GM18870 (cell line): ENCODE measurements around the gene TMA7.
"Not testable (repeated sequence)": the region's sequence is repeated elsewhere in the genome, so short reads cannot be mapped to it uniquely, and the experiment has no call there.

Source experiments
- ATAC-seq: cut with Tn5 transposase; IDR thresholded peaks from one replicate; pipeline ENCODE4 v1.9.1; 2021; ENCODE audit warnings: moderate library complexity; ENCODE audit not compliant: unreplicated experiment

The TMA7 gene

DNA sequence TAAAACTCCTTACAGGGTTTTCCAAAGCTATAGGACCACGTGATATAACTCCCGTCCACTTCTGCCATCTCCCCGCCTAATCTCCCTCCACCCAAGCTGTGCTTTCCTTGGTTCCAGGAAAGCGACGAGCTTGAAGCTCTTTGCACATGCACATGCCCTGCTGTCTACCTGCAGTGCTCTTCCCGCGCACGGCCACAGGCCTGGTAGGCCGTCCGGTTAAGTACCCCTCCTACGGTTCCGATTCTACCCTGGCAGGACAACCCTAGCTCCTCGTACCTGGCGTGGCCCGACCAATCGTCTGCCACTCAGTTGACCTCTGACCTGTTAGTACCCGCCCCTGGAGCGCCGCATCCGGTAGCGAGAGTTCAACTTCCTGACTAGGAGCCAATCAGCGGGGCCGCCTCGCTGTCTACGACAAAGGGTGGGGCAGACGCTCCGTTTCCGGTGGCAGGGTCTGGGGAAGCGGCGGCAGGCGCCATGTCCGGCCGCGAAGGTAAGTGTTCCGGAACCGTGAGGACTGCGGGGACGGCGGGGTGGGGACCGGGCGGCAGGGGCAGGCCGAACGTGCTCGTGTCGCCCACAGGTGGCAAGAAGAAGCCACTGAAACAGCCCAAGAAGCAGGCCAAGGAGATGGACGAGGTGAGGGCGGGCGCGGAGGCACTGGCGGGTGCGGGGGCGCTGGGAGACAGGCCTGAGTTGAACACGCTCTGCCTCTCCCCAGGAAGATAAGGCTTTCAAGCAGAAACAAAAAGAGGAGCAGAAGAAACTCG lies at the start of gene TMA7, which contains the start of gene CCDC51:
Gene TMA7, plus strand, starts transcription at position 438 of the 770 bp plus-strand sequence. Its CDS starts 40 bp downstream, at position 478.
Gene CCDC51, minus strand, starts transcription at position 300 of the 770 bp plus-strand sequence. CDS start 4,991 bp downstream, outside the sequence.
- ATAC-seq: peak; percentile 90

DNA sequence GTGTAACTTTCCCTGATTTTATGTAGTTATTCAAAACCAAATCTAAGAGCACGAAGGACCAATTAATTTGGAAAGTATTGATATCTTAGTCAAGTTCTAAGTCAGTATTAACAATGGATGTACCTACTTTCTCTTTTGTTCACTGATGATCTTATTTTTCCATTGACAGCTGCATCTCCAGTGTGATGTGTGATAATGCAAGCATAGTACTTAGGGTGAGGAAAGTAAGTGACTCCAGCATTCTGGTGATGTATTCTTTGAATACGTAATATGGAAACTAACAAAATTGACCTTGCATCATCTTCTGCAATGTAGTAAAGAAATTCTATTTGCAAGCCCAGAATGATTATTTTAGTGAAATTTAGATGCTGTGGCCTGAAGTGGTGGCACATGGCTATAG lies 45.7 kb upstream of the TMA7 start:
- ATAC-seq: no peak

DNA sequence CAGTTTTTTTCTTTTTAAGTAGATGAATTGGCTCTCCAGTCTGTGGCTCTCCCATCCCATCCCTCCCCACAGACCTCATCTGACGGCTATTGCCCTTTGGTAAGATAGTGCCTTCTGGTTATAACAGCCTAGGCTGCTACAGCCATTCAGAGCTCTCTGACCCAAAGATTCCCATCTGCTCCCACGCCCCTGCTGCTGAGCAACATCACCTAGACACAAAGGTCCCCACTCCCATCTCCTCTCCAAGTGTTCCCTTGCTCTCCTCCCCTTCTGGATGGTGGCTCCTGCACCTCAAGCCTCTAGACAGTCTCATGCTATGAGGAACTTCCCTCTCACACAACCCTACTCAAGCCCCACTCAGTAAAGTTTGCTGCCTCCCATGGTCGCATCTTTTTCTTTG lies 44.3 kb upstream of the TMA7 start:
- no peak for ATAC-seq

DNA sequence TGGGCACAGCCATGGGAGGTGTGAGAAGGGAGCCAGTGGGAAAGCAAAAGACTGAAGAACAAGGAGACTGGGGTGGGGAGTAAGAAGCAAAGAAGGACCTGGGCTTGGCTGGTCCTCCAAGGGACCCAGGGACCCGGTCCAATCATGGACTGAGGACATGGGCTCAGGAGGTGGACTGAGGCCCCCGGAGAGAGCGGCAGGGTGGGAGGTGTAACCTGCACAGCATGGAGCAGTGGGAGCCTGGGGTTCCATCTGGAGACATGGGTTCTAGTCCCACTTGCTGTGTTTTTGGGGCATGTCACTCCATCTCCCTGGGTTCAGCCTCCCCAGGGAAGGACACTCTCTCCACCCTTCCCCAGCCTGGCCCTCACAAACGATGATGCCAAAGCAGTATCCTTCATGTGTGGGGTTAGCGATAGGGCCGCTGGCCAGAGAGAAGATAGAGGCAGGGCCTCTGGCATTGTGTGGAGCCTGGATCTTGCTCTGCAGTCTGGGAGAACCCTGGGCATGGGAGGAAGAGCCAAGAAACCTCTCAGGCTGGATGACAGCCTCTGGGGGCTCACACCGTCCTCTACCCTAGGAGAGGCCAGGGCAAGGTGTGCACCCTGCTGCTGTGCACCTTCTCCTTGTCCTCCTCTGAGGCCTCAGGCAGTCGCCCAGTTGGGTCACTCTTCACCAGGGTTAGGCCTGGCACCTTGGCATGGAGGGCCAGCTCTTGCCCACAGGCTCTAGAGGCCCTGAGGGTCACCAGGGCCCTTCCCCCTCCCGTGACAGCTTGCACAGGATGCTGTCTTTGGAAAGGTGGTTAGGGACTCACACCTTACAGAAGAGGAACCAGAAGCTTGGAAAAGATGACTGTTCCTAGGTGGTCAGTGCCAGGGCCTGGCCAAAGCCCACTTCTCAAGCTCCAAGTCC lies 42.0 kb upstream of the TMA7 start:
- no peak for ATAC-seq

DNA sequence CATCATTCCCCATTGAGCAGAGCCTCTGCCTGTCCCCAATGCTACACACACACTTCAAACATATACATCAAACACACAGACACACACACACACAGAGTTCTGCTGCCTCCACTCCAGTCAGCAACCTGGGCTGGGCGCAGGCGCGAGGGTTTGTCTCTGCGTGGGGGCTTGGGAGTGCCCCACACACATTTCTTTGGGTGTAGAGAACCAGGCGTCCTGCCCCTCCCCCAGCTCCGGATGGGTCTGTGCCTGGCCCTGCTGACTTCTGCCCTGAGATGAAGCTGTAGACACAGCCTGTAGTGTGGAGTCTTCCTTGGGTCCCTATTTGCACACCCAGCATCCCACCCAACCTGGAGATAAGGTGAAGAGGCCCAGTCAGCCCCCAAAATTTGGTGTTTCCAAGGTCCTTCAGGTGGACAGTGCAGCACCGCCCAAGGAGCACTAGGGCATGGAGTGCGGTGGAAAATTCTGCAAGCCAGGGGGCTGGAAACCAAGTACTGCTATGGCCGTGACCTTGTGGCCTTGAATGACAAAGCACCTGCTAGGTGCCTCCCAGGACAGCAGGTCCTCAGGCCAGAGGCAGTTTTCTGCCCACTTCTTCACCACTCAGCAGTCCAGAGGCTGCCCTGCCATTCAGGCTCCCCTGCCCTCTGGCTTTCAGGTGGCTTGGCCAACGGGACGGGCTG lies 41.2 kb upstream of the TMA7 start:
- ATAC-seq: no peak

DNA sequence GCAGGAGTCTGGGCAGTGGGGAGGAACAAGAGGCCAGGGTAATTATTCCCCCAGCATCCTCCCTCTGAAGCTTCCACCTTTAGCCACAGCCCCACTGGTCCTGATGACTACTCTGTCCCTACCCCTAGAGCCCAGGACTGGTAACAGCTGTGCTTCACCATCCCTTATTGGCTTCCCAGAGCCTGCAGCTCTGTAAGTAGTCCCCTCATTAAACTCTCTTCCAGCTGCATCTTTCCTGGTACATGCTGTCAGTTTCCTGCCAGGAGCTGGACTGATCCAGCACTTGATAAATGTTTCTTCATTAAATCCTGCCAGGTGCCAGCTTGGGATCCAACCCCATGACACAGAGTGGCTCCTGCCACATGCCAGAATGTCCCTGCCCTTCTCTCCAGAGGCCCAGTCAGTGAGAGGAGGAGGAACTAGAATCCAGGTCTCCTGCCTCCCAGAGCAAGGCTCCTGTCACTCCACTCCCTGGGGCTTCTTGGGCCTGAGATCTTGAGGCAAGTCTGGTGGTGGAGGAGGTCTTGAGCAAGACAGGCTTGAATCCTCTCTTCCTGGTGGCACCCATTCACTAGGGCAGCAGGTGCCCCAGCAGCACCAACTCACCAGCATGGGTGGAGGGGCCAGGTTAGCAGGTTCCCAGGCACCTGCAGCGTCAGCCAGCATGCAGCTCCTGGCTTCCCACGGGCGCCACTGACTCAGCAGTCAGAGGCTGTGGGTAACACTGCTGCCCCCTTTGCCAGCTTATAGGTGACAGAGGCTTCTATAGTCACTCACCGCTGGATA lies 40.5 kb upstream of the TMA7 start:
- no peak for ATAC-seq

DNA sequence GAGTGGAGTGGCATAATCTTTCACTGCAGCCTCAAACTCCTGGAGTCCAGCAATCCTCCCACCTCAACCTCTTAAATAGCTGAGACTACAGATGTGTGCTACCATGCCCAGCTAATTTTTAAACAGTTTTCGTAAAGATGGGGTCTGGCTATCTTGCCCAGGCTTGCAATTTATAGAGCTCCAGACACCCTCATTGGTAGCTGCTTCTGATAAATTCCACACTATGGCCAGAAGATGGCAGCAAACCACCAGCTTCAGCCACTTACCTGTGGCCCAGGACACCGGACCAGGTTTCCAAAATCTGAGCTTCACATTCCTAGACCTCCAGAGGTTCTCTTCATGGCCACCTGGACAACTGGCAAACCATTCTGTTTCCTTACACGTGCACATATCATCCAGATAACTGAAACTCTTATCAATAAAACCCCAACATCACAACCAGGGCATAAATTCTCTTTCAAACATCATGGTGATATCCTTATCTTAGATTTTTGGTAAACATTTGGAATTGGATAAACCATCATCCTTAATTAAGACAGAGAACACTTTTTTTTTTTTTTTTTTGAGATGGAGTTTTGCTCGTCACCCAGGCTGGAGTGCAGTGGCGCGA lies 39.1 kb upstream of the TMA7 start:
- no peak for ATAC-seq

DNA sequence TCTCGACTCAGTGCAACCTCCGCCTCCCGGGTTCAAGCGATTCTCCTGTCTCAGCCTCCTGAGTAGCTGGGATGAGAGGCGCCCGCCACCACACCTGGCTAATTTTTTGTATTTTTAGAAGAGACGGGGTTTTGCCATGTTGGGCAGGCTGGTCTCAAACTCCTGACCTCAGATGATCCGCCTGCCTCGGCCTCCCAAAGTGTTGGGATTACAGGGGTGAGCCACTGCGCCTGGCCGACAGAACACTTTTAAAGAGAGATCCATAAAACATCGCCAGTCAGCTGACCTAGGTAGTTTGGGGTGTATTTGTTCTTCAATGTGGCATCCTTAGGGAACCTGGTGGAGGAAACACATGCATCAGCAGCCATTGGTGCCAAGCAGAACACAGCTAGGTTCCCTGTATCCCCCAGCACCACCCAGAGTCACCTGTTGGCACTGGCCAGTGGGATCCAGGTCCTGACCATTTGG lies 38.6 kb upstream of the TMA7 start:
- not testable (repeated sequence) for ATAC-seq

DNA sequence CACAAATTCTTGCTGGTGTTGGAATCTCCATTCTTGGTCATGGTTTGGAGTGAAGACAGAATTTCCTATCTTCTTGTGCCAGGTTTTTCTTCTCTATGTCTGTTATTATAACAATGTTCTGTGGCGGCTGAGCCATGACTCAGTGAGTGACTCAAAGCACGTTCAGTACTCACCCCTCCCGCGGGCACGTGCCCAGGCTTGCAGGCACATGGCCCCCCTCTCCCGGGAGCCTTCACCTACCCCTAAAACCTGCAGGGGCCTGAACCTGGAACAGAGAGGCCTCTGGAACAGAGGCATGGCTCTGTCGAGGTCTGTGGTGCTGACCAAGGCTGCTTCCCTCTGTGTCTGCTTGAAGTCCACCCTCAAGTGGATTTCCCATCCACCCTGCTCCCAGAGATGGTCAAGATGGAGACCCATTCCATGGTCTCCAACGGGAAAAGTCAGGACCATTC lies 37.8 kb upstream of the TMA7 start:
- ATAC-seq: no peak

DNA sequence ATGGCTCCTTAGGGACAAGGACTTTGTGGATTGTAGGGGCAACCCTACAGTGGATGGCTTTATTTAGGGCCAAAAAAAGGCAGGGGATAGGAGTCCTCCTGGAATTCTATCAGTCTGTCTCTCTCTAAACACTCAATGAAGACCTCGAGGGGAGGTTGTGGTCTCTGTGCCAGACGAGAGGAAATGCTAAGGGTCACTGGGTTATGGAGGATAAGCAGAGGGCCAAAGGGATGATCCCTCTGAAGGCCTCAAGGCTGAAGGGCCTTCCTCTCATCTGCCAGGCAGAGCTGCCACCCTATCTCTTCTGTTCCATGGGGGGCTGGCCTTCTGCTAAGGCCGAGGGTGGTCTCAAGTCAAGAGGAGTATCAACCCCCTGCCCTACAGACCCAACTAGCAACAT lies 37.1 kb upstream of the TMA7 start:
- no peak for ATAC-seq

DNA sequence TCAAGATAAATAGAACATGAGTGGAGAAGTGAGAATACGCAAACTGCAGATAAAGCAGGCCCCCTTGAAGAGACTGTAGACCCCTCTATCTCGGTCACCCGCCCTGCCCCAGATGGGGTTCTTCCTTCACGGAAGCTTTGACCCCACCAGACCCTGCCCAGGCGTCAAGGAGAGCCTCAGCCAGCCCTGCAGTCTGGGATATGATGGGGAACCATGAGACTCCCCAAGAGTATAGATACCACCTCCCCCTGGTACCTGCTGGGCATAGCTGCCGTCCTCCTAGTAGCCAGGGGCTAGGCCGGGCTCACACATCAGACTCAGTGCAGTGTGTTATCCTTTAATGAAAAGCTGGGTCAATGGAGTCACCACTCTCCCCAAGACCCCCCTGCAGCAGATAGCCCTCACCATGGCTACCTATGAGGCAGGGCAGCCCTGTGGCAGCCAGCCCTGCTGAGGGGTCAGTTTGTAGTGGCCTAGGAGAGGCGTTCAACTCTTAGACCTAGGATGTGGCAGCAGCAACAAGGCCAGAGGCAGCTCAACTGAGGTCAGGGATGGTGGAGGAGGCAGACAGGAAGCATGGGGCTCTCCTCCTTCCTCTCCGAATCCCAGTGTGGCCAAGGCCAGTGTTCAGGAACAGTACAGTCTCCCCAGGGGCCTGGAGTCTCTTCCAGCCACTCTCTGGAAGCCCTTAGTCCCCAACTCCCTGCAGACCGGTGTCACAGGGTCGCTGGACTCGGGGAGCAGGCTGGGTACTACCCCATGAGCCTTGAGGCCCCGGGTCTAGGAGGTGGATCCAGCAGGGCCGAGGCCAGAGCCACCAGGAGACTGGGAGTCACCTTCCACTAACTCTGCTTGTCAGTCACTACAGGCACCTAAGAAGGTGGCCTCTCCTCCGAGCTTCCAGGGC lies 36.3 kb upstream of the TMA7 start:
- ATAC-seq: no peak

DNA sequence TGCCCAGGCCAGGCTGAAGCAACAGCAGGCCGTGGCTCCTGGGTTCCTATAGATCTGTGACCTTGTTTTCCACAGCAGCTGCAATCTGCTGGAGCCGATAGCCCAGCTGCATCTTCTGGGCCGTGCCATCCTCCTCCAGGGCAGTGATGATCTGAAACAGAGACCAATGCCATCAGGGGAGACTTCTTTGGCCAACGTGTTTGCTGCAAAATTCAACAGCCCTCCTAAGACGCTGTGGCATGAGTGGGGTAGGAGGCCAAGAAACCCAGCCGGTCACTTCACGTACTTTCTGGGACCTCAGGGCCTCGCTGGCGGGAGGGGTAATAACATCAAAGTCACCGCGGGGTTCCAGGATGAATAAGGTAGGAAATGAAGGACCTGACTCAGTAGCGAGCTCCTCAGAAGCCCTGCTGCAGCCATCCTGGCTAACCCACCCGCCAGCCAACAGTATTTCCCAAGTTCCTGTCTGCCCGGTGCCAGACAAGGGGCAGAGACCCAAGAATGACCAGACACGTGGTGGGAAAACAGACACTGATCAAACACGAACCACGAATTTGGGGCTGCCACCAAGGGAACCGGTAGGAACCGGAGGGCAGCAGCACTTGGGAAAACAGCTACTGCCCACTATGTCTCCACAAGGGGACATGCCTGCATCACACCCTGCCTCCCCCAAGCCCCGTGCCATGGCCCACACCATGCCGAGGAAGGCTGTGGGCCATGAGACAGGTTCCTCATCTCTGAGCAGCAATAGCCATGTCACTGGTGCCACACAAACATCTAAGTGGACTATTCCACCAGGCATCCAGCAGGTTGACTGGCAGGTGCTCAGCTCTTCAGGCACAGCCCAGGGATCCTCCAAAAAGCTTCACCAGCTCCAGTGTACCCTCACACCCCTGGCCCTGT lies 35.4 kb upstream of the TMA7 start:
- no peak for ATAC-seq

DNA sequence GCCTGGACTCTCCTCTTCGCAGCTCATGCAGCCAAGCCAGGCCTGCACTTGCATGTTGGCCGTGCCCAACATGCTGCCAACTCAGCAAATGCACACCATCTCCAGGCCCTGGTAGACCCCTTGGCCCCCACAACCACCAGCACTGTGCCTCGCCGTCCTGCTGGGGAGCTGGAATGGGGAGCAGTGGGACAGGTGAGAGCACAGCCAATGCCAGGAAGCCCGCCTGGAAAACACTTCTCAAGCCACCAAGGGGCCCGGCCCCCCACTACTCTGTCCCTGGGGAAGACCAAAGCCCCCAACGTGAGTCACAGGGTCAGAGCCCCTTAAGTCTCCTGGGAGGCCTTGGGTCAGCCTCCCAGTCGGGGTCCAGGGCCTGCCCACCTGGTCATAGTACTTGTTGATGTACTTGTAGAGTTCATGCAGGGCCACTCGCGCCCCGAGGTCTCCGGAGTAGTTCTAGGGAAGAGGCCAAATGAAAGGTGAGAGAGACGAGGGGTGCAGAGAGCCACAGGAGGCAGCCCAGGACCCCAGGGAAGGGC lies 34.6 kb upstream of the TMA7 start:
- no peak for ATAC-seq

DNA sequence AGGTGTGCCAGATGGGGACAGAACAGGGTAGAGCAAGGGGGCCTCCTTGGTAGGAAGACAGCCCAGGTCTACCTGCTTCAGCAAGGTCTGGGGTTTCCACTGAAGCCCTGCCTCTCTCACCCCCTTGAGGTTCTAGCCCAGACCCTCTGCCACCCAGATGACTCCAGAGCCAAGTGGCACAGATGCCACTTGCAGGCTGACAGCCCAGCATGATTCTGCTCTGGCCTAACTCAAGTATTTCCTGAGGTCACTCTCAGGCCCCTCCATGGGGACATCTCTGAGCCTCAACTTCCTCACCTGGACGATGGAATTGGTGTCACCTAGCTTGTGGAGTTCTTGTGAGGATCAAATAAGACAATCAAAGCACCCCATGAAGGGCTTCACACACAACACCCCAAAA lies 34.1 kb upstream of the TMA7 start:
- ATAC-seq: no peak

DNA sequence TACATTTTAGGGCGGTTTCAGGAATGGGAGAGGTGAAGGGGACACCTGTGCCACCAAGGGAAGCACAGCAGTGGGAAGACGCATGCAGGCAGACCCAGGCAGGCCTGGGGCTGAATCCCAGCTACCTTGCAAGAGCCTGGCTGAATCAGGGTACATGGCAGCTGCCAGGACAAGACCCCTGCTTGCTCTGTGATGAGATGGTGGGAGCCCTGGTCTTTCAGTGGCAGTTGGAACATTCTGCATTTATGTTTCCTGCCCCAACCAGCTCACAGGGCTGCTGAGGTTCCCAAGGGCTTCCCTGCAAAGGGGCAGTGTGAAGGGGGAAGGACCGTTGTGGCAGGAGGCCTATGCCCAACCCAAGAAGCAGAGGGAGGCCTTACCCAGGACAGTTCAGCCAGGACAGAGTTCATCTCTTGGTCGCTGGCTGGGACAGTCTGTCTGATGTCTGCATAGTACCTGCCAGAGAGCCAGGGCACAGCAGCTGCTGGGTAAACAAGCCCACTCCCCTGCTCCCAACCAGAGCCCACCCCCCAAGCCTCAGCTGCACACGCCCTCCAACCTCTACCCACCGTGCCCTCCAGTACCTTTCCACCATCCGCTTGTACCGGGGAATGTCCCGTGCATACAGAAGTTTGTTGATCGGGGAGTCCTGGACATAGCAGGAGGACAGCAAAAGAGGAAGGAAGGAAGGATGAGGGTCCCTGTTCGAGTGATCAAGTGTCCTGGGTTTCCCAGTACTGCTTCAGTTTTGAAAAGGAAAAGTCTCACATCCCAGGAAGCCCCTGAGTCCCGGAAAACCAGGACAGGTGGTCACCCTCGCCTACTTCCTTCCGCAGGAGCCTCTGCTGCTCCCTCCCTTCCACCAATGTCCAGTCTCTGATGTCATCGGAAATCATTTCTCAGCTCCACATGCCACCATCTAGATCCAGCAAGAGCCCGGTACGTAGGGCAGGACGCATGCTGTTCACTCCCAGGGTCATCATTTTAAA lies 33.3 kb upstream of the TMA7 start:
- no peak for ATAC-seq

DNA sequence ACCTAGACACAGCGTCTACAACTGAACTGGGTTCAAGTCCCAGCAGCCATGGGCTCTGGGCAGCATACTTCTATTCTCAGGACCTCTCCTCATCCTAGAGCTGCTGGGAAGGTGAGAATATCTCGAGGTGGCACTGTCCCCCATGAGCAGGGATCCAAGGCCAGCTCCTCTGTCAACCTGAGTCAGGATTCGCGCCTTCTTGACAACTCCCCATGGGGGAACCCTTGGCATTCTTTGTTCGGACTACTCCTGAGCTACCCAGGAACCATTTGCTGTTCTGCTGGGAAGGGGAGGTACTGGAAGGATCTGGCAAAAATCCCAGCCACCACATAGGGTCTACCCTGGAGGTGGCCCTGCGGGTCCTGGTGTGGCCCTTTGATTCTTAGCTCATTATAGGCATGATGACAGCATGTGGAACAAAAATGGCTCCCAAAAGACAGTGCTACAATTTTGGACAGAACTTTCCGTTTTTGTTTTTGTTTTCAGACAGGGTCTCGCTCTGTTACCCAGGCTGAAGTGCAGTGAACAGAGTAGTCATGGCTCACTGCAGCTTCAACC lies 32.4 kb upstream of the TMA7 start:
- ATAC-seq: no peak
